ENCODE measurements around the gene TUB.

TUB gene

GRCh38 chr11:8066036-8066910 is 14.7 kb upstream of the TUB start:
- TF ChIP-seq CTCF (IDR thresholded peaks at IDR 0.05; ENCODE audit: extremely low read depth, missing control alignments): no peak
- no peak for DNase-seq (ENCODE audit: low spot score)

GRCh38 chr11:8066911-8067455 is 14.0 kb upstream of the TUB start:
- DNase-seq (ENCODE audit: low spot score): no peak
- no peak for TF ChIP-seq CTCF (IDR thresholded peaks at IDR 0.05; ENCODE audit: extremely low read depth, missing control alignments)

- TF ChIP-seq CTCF (IDR thresholded peaks at IDR 0.05; ENCODE audit: extremely low read depth, missing control alignments): no peak
- DNase-seq (ENCODE audit: low spot score): no peak
Observed at GRCh38 chr11:8067567-8067928, 13.5 kb upstream of the TUB start.

GRCh38 chr11:8067929-8068575 is 13.0 kb upstream of the TUB start:
- DNase-seq (ENCODE audit: low spot score): no peak
- no peak for TF ChIP-seq CTCF (IDR thresholded peaks at IDR 0.05; ENCODE audit: extremely low read depth, missing control alignments)

- no peak for TF ChIP-seq CTCF (IDR thresholded peaks at IDR 0.05; ENCODE audit: extremely low read depth, missing control alignments)
- DNase-seq (ENCODE audit: low spot score): no peak
Observed at GRCh38 chr11:8068605-8069221, 12.3 kb upstream of the TUB start.

GRCh38 chr11:8069771-8070170 is 11.2 kb upstream of the TUB start:
- no peak for DNase-seq (ENCODE audit: low spot score)
- TF ChIP-seq CTCF (IDR thresholded peaks at IDR 0.05; ENCODE audit: extremely low read depth, missing control alignments): no peak
